ENCODE measurements around the gene LPAR6.

DNA sequence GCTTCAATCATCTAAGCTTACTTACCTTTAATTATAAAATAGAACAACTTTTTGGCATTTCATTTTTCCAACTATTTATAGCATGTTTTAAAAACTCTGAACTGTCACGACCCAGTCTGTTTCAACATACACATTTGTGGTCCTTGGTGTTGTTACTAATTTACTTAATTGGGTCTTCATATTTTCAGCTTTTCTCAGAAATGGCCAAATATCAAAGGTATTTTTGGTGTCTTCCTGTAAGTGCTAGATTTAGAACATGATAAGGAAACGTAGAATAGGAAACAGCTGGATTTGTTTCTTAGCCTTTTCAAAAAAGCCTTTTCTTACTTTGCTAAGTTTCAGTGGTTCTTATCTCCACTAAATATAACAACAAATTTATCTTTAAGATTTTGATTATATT lies 11.4 kb downstream of the LPAR6 start:
- TF ChIP-seq POLR2A (IDR thresholded peaks at IDR 0.05) = no peak
- no peak for TF ChIP-seq CTCF (IDR thresholded peaks at IDR 0.05)
